CD14-positive monocyte (primary cell): ENCODE data around the gene C12orf75. TPM values are rescaled to one million over a fixed set of nuclear protein-coding genes. Genes with fewer than 3 reads are reported as not detected.

Source experiments
- DNase-seq, 3 donors: peaks; one replicate each; pipeline ENCODE4 v3.0.0-alpha.2; 2011 to 2022
- H2AFZ ChIP-seq: 2 replicates; pipeline ENCODE4 v1.6.0; 2012; ENCODE audit warnings: mild to moderate bottlenecking, low read depth, low read length, inconsistent platforms; ENCODE audit not compliant: insufficient read depth, poor library complexity, severe bottlenecking
- H3K27ac ChIP-seq, 2 donors: 1 replicate in 1 of 2; 2 replicates in 1 of 2; pipeline ENCODE4 v1.5.1; 2012 to 2013; ENCODE audit warnings: low read length in 2 of 2, control low read depth in 1 of 2, inconsistent platforms in 1 of 2, low read depth in 1 of 2, mild to moderate bottlenecking in 1 of 2
- H3K27me3 ChIP-seq, 2 donors: one replicate each; pipeline versions ENCODE4 v1.6.0 to v1.6.1; 2011 to 2013; ENCODE audit warnings: low read length in 2 of 2; ENCODE audit not compliant: control insufficient read depth in 2 of 2, insufficient read depth in 2 of 2
- H3K36me3 ChIP-seq, 2 donors: replicated peaks in 1 of 2; 1 replicate in 1 of 2; 2 replicates in 1 of 2; pipeline versions ENCODE4 v1.5.1 to v1.6.1; 2012 to 2013; ENCODE audit warnings: low read length in 2 of 2, control low read depth in 1 of 2, inconsistent platforms in 1 of 2, mild to moderate bottlenecking in 1 of 2; ENCODE audit not compliant: insufficient read depth in 2 of 2, control insufficient read depth in 1 of 2
- H3K4me1 ChIP-seq, 2 donors: 1 replicate in 1 of 2; 2 replicates in 1 of 2; pipeline versions ENCODE4 v1.5.1 to v1.6.1; 2012 to 2013; ENCODE audit warnings: low read length in 2 of 2, control low read depth in 1 of 2, inconsistent platforms in 1 of 2, mild to moderate bottlenecking in 1 of 2, moderate library complexity in 1 of 2; ENCODE audit not compliant: insufficient read depth in 2 of 2, control insufficient read depth in 1 of 2
- H3K4me2 ChIP-seq: replicated peaks from 2 replicates; pipeline ENCODE3; 2012; ENCODE audit warnings: low read length, moderate library complexity, mild to moderate bottlenecking; ENCODE audit not compliant: poor library complexity, severe bottlenecking; ENCODE audit errors: extremely low read depth
- H3K4me3 ChIP-seq, 3 experiments: fragments of 200-600 bp in 1 of 3; sonication (generic) in 1 of 3; replicated peaks in 1 of 3; 1 replicate in 2 of 3; 2 replicates in 1 of 3; pipeline ENCODE4 v1.5.1; 2011 to 2013; ENCODE audit warnings: low read length in 3 of 3, mild to moderate bottlenecking in 3 of 3, control low read depth in 2 of 3, low read depth in 2 of 3, inconsistent platforms in 1 of 3, moderate library complexity in 1 of 3
- H3K79me2 ChIP-seq: 2 replicates; pipeline ENCODE4 v1.6.0; 2012; ENCODE audit warnings: mild to moderate bottlenecking, control low read depth, inconsistent platforms, low read length, moderate library complexity; ENCODE audit not compliant: insufficient read depth
- H3K9ac ChIP-seq: 2 replicates; pipeline ENCODE4 v1.6.0; 2017; ENCODE audit warnings: low read length, mild to moderate bottlenecking; ENCODE audit not compliant: insufficient read depth, poor library complexity, severe bottlenecking
- H3K9me3 ChIP-seq, 2 donors: replicated peaks in 1 of 2; 1 replicate in 1 of 2; 2 replicates in 1 of 2; pipeline versions ENCODE4 v1.5.1 to v1.6.1; 2012 to 2013; ENCODE audit warnings: low read length in 2 of 2, control low read depth in 1 of 2; ENCODE audit not compliant: control insufficient read depth in 1 of 2, insufficient read depth in 1 of 2
- H4K20me1 ChIP-seq: 2 replicates; pipeline ENCODE4 v1.6.0; 2012; ENCODE audit warnings: mild to moderate bottlenecking, low read length, control low read depth, moderate library complexity; ENCODE audit not compliant: insufficient read depth
- H3K27ac Mint-ChIP-seq, 7 donors: one replicate each; pipeline ENCODE4 v1.8.0; 2020; ENCODE audit warnings: mild to moderate bottlenecking in 7 of 7, mixed read lengths in 7 of 7, moderate library complexity in 6 of 7, inconsistent platforms in 2 of 7
- H3K27me3 Mint-ChIP-seq, 3 donors: one replicate each; pipeline ENCODE4 v1.8.0; 2021 to 2022; ENCODE audit warnings: low read depth in 3 of 3, mild to moderate bottlenecking in 3 of 3, mixed read lengths in 3 of 3, moderate library complexity in 3 of 3, inconsistent platforms in 1 of 3
- H3K36me3 Mint-ChIP-seq, 2 donors: one replicate each; pipeline ENCODE4 v1.8.0; 2020; ENCODE audit warnings: mixed read lengths in 2 of 2, inconsistent platforms in 1 of 2, mild to moderate bottlenecking in 1 of 2
- H3K4me1 Mint-ChIP-seq: one replicate; pipeline ENCODE4 v1.8.0; 2020; ENCODE audit warnings: mild to moderate bottlenecking, mixed read lengths
- H3K4me3 Mint-ChIP-seq, 2 donors: one replicate each; pipeline ENCODE4 v1.8.0; 2020; ENCODE audit warnings: mild to moderate bottlenecking in 2 of 2, mixed read lengths in 2 of 2, moderate library complexity in 1 of 2
- H3K9me3 Mint-ChIP-seq, 7 donors: one replicate each; pipeline ENCODE4 v1.8.0; 2020 to 2022; ENCODE audit warnings: mixed read lengths in 7 of 7, mild to moderate bottlenecking in 6 of 7, moderate library complexity in 6 of 7, inconsistent platforms in 2 of 7
- CTCF ChIP-seq: fragments of 200-600 bp; IDR thresholded peaks from one replicate; pipeline ENCODE4 v1.8.0; 2022; ENCODE audit warnings: antibody characterized with exemption, mild to moderate bottlenecking
- WGBS: methylation state at CpG from one replicate; pipeline ENCODE4 v1.1.5; 2013; ENCODE audit warnings: missing lambda C conversion rate; ENCODE audit not compliant: insufficient coverage; 5-methylcytosine and 5-hydroxymethylcytosine counted together
- intact Hi-C, 2 donors: fragments of 100-400 bp; cut with micrococcal nuclease; formaldehyde crosslinking; loops; one replicate each; pipeline versions ENCODE4 v1.15.0 to v1.15.1; 2023
- polyA plus RNA-seq, 3 donors: library from polyadenylated mRNA; depleted of rRNA in 1 of 3; unstranded in 2 of 3; stranded (reverse) in 1 of 3; fragments of 300-500 nt in 2 of 3; fragments of >200 nt in 1 of 3; fragmentation: Illumina TruSeq in 2 of 3; gene quantifications; 1 replicate in 2 of 3; 2 replicates in 1 of 3; pipeline ENCODE4 v1.2.3, GENCODE V29; 2012 to 2021

The C12orf75 gene
- polyA plus RNA-seq, 3 donors = 0.45 to 0.73 (median 0.73) TPM

GRCh38 chr12:105291531-105291930 lies 39.0 kb upstream of the C12orf75 start:
- no peak for DNase-seq
- no peak overlapping the region for H3K27ac ChIP-seq
- 100% methylated on average over 1 of the region's 2 CpGs for WGBS
- H3K4me3 ChIP-seq = no peak overlapping the region
- no peaks in the 10 kb centered on the region for H3K79me2 ChIP-seq
- Mint-ChIP-seq H3K27me3 (peaks cover 0 to 2% (median 0%) of the 10 kb centered on the region in 3 donors), H3K9me3 (no peaks in the 10 kb centered on the region), H3K27ac (no peak overlapping the region), H3K4me1 (no peaks in the 10 kb centered on the region), H3K36me3 (no peaks in the 10 kb centered on the region), H3K4me3 (no peak overlapping the region)
- no peak overlapping the region for H3K9ac ChIP-seq
- no peaks in the 10 kb centered on the region for H3K9me3 ChIP-seq
- no peaks in the 10 kb centered on the region for H4K20me1 ChIP-seq
- H2AFZ ChIP-seq = no peak overlapping the region
- TF ChIP-seq CTCF = no peak
- no peaks in the 10 kb centered on the region for H3K36me3 ChIP-seq
- H3K4me1 ChIP-seq = no peaks in the 10 kb centered on the region
- H3K4me2 ChIP-seq = no peak overlapping the region
- H3K27me3 ChIP-seq = no peaks in the 10 kb centered on the region
- intact Hi-C loops = no loop called here

GRCh38 chr12:105292705-105293104 lies 37.8 kb upstream of the C12orf75 start:
- no peaks in the 10 kb centered on the region for H3K36me3 ChIP-seq
- peaks cover 2 to 4% of the 10 kb centered on the region in 2 donors for H3K9me3 ChIP-seq
- intact Hi-C loops = no loop called here
- no peaks in the 10 kb centered on the region for H3K79me2 ChIP-seq
- H4K20me1 ChIP-seq = no peaks in the 10 kb centered on the region
- no CpG with 5 or more reads among the region's 1 CpG for WGBS
- no peak for DNase-seq
- H3K4me2 ChIP-seq = no peak overlapping the region
- no peaks in the 10 kb centered on the region for H3K4me1 ChIP-seq
- no peak overlapping the region for H3K27ac ChIP-seq
- no peaks in the 10 kb centered on the region for H3K27me3 ChIP-seq
- no peak overlapping the region for H2AFZ ChIP-seq
- no peak for TF ChIP-seq CTCF
- Mint-ChIP-seq H3K27me3 (peaks cover 0 to 2% (median 2%) of the 10 kb centered on the region in 3 donors), H3K36me3 (no peaks in the 10 kb centered on the region), H3K27ac (no peak overlapping the region), H3K4me3 (no peak overlapping the region), H3K9me3 (peaks cover 0 to 5% (median 3%) of the 10 kb centered on the region in 7 donors), H3K4me1 (no peaks in the 10 kb centered on the region)
- H3K4me3 ChIP-seq = no peak overlapping the region
- no peak overlapping the region for H3K9ac ChIP-seq
